ENCODE measurements around the gene MYOM3. TPM values are rescaled to one million over a fixed set of nuclear protein-coding genes. Genes with fewer than 3 reads are reported as not detected.

MYOM3 gene
- polyA plus RNA-seq, 1 donor from 2014 or later: not detected

GRCh38 chr1:24020025-24020424, 91.9 kb downstream of the MYOM3 start:
- H3K36me3 ChIP-seq (ENCODE audit: insufficient read depth, low read length): no peaks in the 10 kb centered on the region
- no peak overlapping the region for H3K27ac ChIP-seq (ENCODE audit: low read length)
- no peaks in the 10 kb centered on the region for H3K9me2 ChIP-seq (ENCODE audit: insufficient read depth, low read length)
- H3K4me3 ChIP-seq (ENCODE audit: low read length): no peak overlapping the region
- no peaks in the 10 kb centered on the region for H3K79me2 ChIP-seq (replicated peaks; ENCODE audit: insufficient read depth, low read length)
- H3K4me2 ChIP-seq (ENCODE audit: low read length): no peak overlapping the region
- TF ChIP-seq MXI1 (conservative IDR thresholded peaks at IDR 0.05; ENCODE audit: poor library complexity, severe bottlenecking) (no peak), SMC3 (conservative IDR thresholded peaks at IDR 0.05; ENCODE audit: poor library complexity) (no peak), EP300 (conservative IDR thresholded peaks at IDR 0.05; ENCODE audit: poor library complexity, severe bottlenecking) (no peak)
- no peaks in the 10 kb centered on the region for H3K9me3 ChIP-seq (ENCODE audit: low read length)
- no peaks in the 10 kb centered on the region for H3F3A ChIP-seq (ENCODE audit: insufficient read depth, low read length, poor library complexity, severe bottlenecking)
- H2AFZ ChIP-seq (ENCODE audit: low read depth, low read length): no peak overlapping the region
- no peaks in the 10 kb centered on the region for H4K20me1 ChIP-seq (ENCODE audit: insufficient read depth)
- H3K9ac ChIP-seq (ENCODE audit: low read length): no peak overlapping the region
- H3K27me3 ChIP-seq (ENCODE audit: insufficient read depth, low read depth, low read length): no peaks in the 10 kb centered on the region

DNA sequence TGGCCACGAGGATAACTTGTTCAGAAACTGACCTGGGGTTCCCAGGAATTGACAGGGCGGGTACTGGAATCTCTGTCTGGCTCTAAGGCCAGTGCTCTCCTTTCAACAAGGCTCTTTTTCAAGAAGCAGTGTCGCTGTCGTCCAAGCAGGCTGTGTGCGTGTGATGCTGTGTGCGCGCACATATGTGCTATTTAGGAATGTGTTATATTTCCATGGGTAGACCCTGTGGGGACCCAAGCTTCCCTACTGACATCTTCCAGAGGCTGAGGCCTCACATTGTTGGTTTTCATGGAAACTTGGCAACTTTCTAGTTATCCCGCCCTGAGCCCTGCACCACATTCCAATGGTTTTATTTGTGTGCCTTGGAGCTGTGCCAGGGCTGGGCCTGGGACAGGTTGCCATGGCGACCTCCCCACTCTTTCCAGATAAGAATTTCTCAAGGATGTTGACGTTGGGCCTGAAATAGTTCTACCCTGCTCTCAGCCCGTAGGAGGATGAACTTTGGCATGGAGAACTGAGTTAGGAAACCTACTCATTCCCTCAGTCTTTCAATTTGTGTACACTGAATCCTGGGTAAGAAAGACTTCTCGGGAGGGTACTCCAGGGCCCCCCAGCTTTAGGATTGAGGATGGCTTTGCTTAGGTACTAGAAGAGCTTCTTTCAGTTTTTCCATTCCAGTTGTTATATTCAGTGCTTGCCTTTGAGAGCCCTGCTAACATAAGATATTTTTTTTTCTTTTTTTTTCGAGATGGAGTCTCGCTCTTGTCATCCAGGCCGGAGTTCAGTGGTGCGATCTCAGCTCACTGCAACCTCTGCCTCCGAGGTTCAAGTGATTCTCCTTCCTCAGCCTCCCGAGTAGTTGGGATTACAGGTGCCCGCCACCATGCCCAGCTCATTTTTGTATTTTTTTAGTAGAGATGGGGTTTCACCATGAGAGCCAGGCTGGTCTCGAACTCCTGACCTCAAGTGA, 93.0 kb downstream of the MYOM3 start:
- no peaks in the 10 kb centered on the region for H4K20me1 ChIP-seq (ENCODE audit: insufficient read depth)
- no peaks in the 10 kb centered on the region for H3K36me3 ChIP-seq (ENCODE audit: insufficient read depth, low read length)
- H2AFZ ChIP-seq (ENCODE audit: low read depth, low read length): no peak overlapping the region
- no peaks in the 10 kb centered on the region for H3F3A ChIP-seq (ENCODE audit: insufficient read depth, low read length, poor library complexity, severe bottlenecking)
- no peaks in the 10 kb centered on the region for H3K27me3 ChIP-seq (ENCODE audit: insufficient read depth, low read depth, low read length)
- TF ChIP-seq MXI1 (conservative IDR thresholded peaks at IDR 0.05; ENCODE audit: poor library complexity, severe bottlenecking): no peak
- no peak for TF ChIP-seq REST (IDR thresholded peaks at IDR 0.05; ENCODE audit: borderline replicate concordance)
- TF ChIP-seq TAF1 (IDR thresholded peaks at IDR 0.05; ENCODE audit: low read depth): no peak
- no peak for TF ChIP-seq EZH2 (IDR thresholded peaks at IDR 0.05; ENCODE audit: borderline replicate concordance, insufficient read depth, low read length, poor library complexity, severe bottlenecking)
- TF ChIP-seq POLR2AphosphoS5 (IDR thresholded peaks at IDR 0.05): no peak
- TF ChIP-seq SMC3 (conservative IDR thresholded peaks at IDR 0.05; ENCODE audit: poor library complexity): no peak
- TF ChIP-seq CTCF (IDR thresholded peaks at IDR 0.05; ENCODE audit: poor library complexity, severe bottlenecking): no peak
- no peak for TF ChIP-seq EP300 (conservative IDR thresholded peaks at IDR 0.05; ENCODE audit: poor library complexity, severe bottlenecking)
- TF ChIP-seq RAD21 (conservative IDR thresholded peaks at IDR 0.05): no peak
- no peaks in the 10 kb centered on the region for H3K79me2 ChIP-seq (replicated peaks; ENCODE audit: insufficient read depth, low read length)
- H3K9me3 ChIP-seq (ENCODE audit: low read length): no peaks in the 10 kb centered on the region
- H3K9ac ChIP-seq (ENCODE audit: low read length): no peak overlapping the region
- no peak overlapping the region for H3K4me3 ChIP-seq (ENCODE audit: low read length)
- H3K4me2 ChIP-seq (ENCODE audit: low read length): no peak overlapping the region
- no peaks in the 10 kb centered on the region for H3K9me2 ChIP-seq (ENCODE audit: insufficient read depth, low read length)
- H3K27ac ChIP-seq (ENCODE audit: low read length): no peak overlapping the region

All from neural cell (in vitro differentiated cells).